Measurements from ENCODE around the gene POU2F2.

POU2F2 gene

DNA sequence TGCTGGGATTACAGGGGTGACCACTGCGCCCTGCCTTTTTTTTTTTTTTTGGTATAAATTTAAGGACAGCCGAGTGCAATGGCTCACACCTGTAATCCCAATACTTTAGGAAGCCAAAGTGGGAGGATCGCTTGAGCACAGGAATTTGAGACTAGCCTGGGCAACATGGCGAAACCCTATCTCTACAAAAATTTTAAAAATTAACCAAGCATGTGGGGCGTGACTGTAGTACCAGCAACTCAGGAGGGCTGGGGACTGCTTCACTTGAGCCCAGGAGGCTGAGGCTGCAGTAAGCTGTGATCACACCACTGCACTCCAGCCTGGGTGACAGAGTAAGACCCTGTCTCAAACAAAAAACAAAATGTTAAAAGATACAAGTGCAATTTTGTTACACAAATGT is 34.8 kb downstream of the POU2F2 start:
- DNase-seq (ENCODE audit: low read depth, low spot score), result no peak
- no peak overlapping the region for H3K4me3 ChIP-seq (ENCODE audit: low read depth, low read length)
- in situ Hi-C loops (cut with HindIII; ENCODE audit: low sequenced_read_pairs), result no loop called here
- TF ChIP-seq, protein P1, sequence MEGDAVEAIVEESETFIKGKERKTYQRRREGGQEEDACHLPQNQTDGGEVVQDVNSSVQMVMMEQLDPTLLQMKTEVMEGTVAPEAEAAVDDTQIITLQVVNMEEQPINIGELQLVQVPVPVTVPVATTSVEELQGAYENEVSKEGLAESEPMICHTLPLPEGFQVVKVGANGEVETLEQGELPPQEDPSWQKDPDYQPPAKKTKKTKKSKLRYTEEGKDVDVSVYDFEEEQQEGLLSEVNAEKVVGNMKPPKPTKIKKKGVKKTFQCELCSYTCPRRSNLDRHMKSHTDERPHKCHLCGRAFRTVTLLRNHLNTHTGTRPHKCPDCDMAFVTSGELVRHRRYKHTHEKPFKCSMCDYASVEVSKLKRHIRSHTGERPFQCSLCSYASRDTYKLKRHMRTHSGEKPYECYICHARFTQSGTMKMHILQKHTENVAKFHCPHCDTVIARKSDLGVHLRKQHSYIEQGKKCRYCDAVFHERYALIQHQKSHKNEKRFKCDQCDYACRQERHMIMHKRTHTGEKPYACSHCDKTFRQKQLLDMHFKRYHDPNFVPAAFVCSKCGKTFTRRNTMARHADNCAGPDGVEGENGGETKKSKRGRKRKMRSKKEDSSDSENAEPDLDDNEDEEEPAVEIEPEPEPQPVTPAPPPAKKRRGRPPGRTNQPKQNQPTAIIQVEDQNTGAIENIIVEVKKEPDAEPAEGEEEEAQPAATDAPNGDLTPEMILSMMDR (IDR thresholded peaks at IDR 0.05; ENCODE audit: low read depth, low read length), result no peak

DNA sequence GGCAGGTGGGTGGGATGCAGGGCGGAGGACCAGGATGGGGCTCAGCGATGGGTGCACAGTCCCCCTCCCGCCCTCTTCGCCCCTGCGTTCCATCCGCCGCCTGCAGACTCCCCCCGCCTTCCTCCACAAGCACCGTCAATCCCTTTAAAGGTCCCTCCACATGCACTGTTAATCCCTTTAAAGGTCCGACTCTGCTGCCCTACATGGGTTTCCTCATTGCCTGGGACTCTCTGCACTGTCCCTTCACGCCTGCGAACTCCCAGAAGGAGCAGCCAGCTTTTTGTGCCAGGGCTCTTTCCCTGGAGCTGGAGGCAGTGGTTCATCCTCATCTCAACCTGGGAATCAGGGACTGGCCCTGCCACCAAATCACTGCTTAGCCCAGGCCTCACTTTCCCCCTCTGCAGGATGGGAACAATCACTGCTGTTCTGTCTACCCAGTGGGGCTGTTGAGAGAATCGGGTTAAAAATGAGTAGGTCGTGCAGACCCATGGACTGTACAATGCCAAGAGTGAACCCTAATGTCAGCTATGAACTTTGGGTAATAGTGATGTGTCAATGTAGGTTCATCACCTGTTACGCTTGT is 35.9 kb downstream of the POU2F2 start:
- TF ChIP-seq, protein P1 (IDR thresholded peaks at IDR 0.05; ENCODE audit: low read depth, low read length), result no peak
- no peak for DNase-seq (ENCODE audit: low read depth, low spot score)
- no peak overlapping the region for H3K4me3 ChIP-seq (ENCODE audit: low read depth, low read length)
- in situ Hi-C loops (cut with HindIII; ENCODE audit: low sequenced_read_pairs), result no loop called here

DNA sequence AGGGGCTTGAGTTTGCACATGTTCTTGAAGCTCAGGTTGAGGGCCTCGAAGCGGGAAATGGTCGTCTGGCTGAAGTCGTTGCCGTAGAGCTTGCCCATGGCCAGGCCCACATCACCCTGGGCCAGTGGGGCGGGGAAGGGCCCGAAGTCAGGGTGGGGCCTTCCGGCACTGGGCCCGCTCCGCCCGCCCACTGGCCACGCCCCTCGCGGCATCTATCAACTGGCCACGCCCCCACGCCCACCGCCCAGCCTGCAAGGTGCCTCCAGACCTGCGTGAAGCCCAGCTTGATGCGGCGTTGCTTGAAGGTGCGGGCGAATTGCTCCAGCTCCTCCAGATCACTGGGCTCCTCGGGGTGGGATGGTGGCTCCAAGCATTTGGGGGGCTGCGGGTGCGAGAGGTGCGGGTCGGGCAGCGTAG is 36.4 kb downstream of the POU2F2 start:
- DNase-seq (ENCODE audit: low read depth, low spot score), result no peak
- TF ChIP-seq, protein P1 (IDR thresholded peaks at IDR 0.05; ENCODE audit: low read depth, low read length), result no peak
- no peak overlapping the region for H3K4me3 ChIP-seq (ENCODE audit: low read depth, low read length)
- in situ Hi-C loops (cut with HindIII; ENCODE audit: low sequenced_read_pairs), result no loop called here

DNA sequence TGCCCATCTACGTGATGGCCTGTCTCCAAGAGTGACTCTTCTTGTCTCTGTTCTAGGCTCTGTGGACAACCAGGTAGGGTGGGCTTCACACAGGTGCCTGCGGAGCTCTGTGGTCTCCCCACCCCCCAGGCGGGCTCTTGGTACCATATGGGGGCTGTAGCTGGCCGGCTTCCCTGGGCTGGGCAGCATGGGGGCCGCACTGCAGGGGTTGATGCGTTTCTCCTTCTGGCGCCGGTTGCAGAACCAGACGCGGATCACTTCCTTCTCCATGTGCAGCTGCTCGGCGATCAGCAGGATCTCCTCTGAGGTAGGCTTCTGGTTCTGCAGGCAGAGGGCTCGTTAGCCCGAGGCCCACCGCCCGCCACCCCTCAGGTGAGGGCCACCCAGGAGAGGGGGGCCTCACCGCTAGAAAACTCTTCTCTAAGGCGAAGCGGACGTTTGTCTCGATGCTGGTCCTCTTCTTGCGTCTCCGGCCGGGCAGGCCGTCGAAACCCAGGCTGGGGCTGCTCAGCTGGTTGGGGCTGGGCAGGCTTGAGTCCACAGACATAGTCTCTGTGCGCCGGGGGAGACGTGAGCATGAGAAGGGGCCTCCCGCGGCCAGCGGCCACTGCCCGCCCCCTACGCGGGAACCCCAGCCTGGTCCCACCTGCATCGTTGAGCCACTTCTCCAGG is 37.0 kb downstream of the POU2F2 start:
- in situ Hi-C loops (cut with HindIII; ENCODE audit: low sequenced_read_pairs), result no loop called here
- DNase-seq (ENCODE audit: low read depth, low spot score), result no peak
- no peak overlapping the region for H3K4me3 ChIP-seq (ENCODE audit: low read depth, low read length)
- TF ChIP-seq, protein P1 (IDR thresholded peaks at IDR 0.05; ENCODE audit: low read depth, low read length), result no peak

DNA sequence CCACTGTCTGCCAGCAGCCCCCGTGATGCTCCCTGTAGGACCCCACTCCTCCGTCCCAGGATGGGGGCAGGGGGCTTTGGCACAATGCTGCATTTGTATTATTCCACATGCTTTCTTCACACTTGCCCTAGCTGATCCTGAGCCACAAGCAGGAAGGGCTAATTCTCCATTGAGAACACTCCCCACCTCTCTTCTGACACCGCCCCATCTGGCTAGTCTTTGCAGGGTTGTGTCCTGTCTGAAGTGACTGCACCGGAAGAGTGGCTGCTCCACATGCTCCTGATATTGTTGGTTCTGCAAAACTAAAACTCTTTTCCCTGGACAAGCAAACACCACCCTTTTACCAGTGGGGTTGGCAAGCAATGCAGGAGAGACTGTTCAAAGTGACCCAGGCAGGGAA is 38.3 kb downstream of the POU2F2 start:
- DNase-seq (ENCODE audit: low read depth, low spot score), result no peak
- TF ChIP-seq, protein P1 (IDR thresholded peaks at IDR 0.05; ENCODE audit: low read depth, low read length), result no peak
- in situ Hi-C loops (cut with HindIII; ENCODE audit: low sequenced_read_pairs), result no loop called here
- no peak overlapping the region for H3K4me3 ChIP-seq (ENCODE audit: low read depth, low read length)

DNA sequence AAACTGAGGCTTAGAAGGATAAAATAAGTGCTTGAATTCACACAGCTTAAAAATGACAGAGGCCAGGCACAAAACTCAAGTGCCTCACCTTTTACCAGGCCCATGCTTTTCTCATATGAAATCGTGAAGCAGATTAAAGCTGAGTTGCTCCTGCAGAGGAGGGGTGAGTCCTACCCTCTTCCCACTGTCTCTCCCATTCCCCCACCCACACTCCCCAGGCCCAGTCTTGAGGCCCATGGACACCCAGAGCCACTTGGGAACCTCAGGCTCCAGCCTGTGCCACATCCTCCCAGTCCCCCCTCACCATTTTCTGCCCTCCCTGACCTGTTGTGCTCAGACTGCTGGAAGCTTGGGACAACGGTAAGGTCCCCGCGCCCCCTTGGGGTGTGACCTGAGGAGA is 38.7 kb downstream of the POU2F2 start:
- DNase-seq (ENCODE audit: low read depth, low spot score), result no peak
- no peak overlapping the region for H3K4me3 ChIP-seq (ENCODE audit: low read depth, low read length)
- TF ChIP-seq, protein P1 (IDR thresholded peaks at IDR 0.05; ENCODE audit: low read depth, low read length), result no peak
- in situ Hi-C loops (cut with HindIII; ENCODE audit: low sequenced_read_pairs), result no loop called here
